ENCODE results near the gene POPDC3. TPM values are rescaled to one million over a fixed set of nuclear protein-coding genes. Genes with fewer than 3 reads are reported as not detected.

Gene POPDC3
- total and polyA plus RNA-seq, 2 of the 13 experiments (the other 11 are each of a cell fraction or from before 2014, with no cell fraction given), result 0.18 to 0.20 TPM

DNA sequence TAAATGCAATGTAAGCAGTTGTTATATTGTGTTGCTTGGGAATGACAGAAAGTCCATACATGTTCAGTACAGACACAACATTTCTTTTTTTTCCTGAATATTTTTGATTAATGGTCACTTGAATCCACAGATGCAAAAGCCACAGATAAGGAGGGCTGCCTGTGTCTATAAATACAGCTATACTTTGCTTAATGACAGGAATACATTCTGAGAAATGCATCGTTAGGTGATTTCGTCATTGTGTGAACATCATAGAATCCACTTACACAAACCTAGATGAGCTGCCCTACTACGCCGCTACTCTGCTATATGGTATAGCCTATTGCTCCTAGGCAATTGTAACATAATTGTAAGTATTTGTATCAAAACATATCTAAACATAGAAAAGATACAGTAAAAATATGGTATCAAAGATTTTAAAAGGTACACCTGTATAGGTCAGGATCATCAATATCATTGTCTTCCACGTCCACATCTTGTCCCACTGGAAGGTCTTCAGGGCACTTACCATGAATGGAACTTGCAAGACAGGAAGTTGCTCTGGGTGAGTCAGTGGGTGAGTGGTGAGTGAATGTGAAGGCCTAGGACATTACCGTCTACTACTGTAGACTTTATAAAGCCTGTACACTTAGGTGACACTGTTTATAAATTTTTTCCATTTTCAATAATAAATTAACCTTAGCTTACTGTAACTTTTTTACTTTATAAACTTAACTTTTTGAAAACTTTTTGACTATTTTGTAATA is 27.9 kb upstream of the POPDC3 start (continued):
- TF ChIP-seq ZNF766 (CRISPR knock-in tag; IDR thresholded peaks at IDR 0.05; ENCODE audit: borderline replicate concordance) (no peak), ZNF367 (CRISPR knock-in tag; IDR thresholded peaks at IDR 0.05; ENCODE audit: borderline replicate concordance) (no peak), ATF7-NPFF (CRISPR knock-in tag; IDR thresholded peaks at IDR 0.05; ENCODE audit: low read depth) (no peak)
- TF ChIP-seq, protein P1, sequence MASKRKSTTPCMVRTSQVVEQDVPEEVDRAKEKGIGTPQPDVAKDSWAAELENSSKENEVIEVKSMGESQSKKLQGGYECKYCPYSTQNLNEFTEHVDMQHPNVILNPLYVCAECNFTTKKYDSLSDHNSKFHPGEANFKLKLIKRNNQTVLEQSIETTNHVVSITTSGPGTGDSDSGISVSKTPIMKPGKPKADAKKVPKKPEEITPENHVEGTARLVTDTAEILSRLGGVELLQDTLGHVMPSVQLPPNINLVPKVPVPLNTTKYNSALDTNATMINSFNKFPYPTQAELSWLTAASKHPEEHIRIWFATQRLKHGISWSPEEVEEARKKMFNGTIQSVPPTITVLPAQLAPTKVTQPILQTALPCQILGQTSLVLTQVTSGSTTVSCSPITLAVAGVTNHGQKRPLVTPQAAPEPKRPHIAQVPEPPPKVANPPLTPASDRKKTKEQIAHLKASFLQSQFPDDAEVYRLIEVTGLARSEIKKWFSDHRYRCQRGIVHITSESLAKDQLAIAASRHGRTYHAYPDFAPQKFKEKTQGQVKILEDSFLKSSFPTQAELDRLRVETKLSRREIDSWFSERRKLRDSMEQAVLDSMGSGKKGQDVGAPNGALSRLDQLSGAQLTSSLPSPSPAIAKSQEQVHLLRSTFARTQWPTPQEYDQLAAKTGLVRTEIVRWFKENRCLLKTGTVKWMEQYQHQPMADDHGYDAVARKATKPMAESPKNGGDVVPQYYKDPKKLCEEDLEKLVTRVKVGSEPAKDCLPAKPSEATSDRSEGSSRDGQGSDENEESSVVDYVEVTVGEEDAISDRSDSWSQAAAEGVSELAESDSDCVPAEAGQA (IDR thresholded peaks at IDR 0.05; ENCODE audit: low read depth), result no peak
- TF ChIP-seq, protein P1 (CRISPR knock-in tag; IDR thresholded peaks at IDR 0.05; ENCODE audit: borderline replicate concordance), result no peak

DNA sequence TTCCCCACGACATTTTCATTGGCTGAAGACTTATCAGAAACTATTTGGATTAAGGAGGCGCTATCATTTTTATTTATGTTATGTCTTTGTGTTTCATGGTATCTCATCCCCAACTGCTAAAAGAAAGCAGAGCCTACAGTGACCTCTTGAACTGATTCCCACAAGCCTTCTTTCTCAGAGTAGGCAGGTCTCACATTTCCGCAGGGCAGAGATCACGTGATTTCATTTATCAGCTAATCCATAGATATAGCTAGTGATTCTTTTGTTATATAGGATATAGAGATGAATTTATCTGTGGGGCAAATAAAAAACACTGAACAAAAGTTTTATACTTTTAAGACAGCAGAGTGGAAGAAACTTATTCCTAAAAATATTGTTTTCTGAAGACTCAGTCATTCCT is 25.0 kb upstream of the POPDC3 start:
- in situ Hi-C loops (cut with HindIII; ENCODE audit: extremely low pct_ligation_motif_present, low pct_unique_long_range_greater_than_20kb) (no loop called here), intact Hi-C loops (cut with micrococcal nuclease; ENCODE audit: unreplicated experiment) (no loop called here)
- no peak for FAIRE-seq
- Histone ChIP-seq H3K79me2 (ENCODE audit: insufficient read depth, low read length) (no peaks in the 10 kb centered on the region), H3K36me3 (replicated peaks in 1 of 2; ENCODE audit: control insufficient read depth in 1 of 2, insufficient read depth in 2 of 2, low read length in 2 of 2) (no peaks in the 10 kb centered on the region), H3K9ac (ENCODE audit: insufficient read depth, low read depth, low read length) (no peak overlapping the region), H4K20me1 (ENCODE audit: insufficient read depth, low read length) (no peaks in the 10 kb centered on the region), H2AFZ (ENCODE audit: low read length) (no peak overlapping the region), H3K4me2 (ENCODE audit: low read depth, low read length) (no peak overlapping the region), H3K4me1 (ENCODE audit: insufficient read depth, low read length) (peaks cover 6% of the 10 kb centered on the region), H3K27me3 (ENCODE audit: control insufficient read depth in 1 of 2, insufficient read depth in 2 of 2, low read length in 2 of 2) (no peaks in the 10 kb centered on the region), H3K4me3 (replicated peaks in 1 of 3; ENCODE audit: insufficient read depth in 1 of 3, low read depth in 2 of 3, low read length in 3 of 3) (no peak overlapping the region), H3K27ac (ENCODE audit: extremely low read length, insufficient read depth, low read length) (no peak overlapping the region), H3K9me3 (ENCODE audit: low read length) (no peaks in the 10 kb centered on the region)
- no TSS peak for BruUV-seq (replicated peaks)
- 51% methylated on average over 4 of the region's 4 CpGs for WGBS (ENCODE audit: low lambda C conversion rate)
- no peak for DNase-seq (ENCODE audit: low spot score)
- TF ChIP-seq RAD51 (IDR thresholded peaks at IDR 0.05; ENCODE audit: borderline replicate concordance), result peak; percentile 39; the same call in 1 of the 2 replicates
- TF ChIP-seq, protein P2, sequence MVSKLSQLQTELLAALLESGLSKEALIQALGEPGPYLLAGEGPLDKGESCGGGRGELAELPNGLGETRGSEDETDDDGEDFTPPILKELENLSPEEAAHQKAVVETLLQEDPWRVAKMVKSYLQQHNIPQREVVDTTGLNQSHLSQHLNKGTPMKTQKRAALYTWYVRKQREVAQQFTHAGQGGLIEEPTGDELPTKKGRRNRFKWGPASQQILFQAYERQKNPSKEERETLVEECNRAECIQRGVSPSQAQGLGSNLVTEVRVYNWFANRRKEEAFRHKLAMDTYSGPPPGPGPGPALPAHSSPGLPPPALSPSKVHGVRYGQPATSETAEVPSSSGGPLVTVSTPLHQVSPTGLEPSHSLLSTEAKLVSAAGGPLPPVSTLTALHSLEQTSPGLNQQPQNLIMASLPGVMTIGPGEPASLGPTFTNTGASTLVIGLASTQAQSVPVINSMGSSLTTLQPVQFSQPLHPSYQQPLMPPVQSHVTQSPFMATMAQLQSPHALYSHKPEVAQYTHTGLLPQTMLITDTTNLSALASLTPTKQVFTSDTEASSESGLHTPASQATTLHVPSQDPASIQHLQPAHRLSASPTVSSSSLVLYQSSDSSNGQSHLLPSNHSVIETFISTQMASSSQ (IDR thresholded peaks at IDR 0.05; ENCODE audit: low read depth), result no peak
- TF ChIP-seq, protein P2 (CRISPR knock-in tag; IDR thresholded peaks at IDR 0.05; ENCODE audit: borderline replicate concordance), result no peak
- ChIA-PET POLR2A (no interaction called here), CTCF (ENCODE audit: low intra/inter-chr PET ratio, low total read pairs) (no interaction called here)
- ATAC-seq, result no peak
